Naive thymus-derived CD4-positive, alpha-beta T cell (primary cell): Measurements from ENCODE around the gene DNAJB13. TPM values are rescaled to one million over a fixed set of nuclear protein-coding genes. Genes with fewer than 3 reads are reported as not detected.

Source experiments
- ATAC-seq: fragments of 150-1000 bp; cut with Tn5 transposase; 2 replicates; pipeline ENCODE4 v1.10.0; 2021; ENCODE audit warnings: mild to moderate bottlenecking, moderate library complexity
- CTCF ChIA-PET: fragments of 350-600 bp; sonication (Branson Sonifier 250); formaldehyde crosslinking; loops from one replicate; lab custom pipeline; 2021; ENCODE audit warnings: antibody characterized with exemption; lab: Charles Lee
- POLR2A ChIA-PET: fragments of 350-600 bp; sonication (Branson Sonifier 250); formaldehyde crosslinking; loops from one replicate; lab custom pipeline; 2021; ENCODE audit warnings: antibody characterized with exemption, inconsistent platforms; lab: Charles Lee
- DNase-seq, 9 donors: peaks; one replicate each; pipeline versions ENCODE4 v3.0.0 to v3.0.0-alpha.2; 2020 to 2022; ENCODE audit warnings: mixed read lengths in 1 of 9
- H3K27ac ChIP-seq: one replicate; pipeline ENCODE4 v1.7.0; 2013; ENCODE audit warnings: mild to moderate bottlenecking, low read depth, low read length, moderate library complexity
- H3K27me3 ChIP-seq, 2 donors: one replicate each; pipeline ENCODE4 v1.7.0; 2013; ENCODE audit warnings: low read length in 2 of 2, mild to moderate bottlenecking in 2 of 2, moderate library complexity in 2 of 2; ENCODE audit not compliant: control insufficient read depth in 2 of 2, insufficient read depth in 2 of 2
- H3K36me3 ChIP-seq, 3 experiments: 1 replicate in 2 of 3; 2 replicates in 1 of 3; pipeline ENCODE4 v1.7.0; 2013; ENCODE audit warnings: low read length in 3 of 3, mild to moderate bottlenecking in 3 of 3, moderate library complexity in 1 of 3; ENCODE audit not compliant: insufficient read depth in 3 of 3, control insufficient read depth in 2 of 3
- H3K4me1 ChIP-seq, 2 donors: one replicate each; pipeline ENCODE4 v1.7.0; 2013; ENCODE audit warnings: low read length in 2 of 2, mild to moderate bottlenecking in 2 of 2, moderate library complexity in 1 of 2; ENCODE audit not compliant: control insufficient read depth in 2 of 2, insufficient read depth in 2 of 2
- H3K4me3 ChIP-seq: 2 replicates; pipeline ENCODE4 v1.7.0; 2013; ENCODE audit warnings: mild to moderate bottlenecking, low read length
- H3K9me3 ChIP-seq, 3 experiments: 1 replicate in 2 of 3; 2 replicates in 1 of 3; pipeline ENCODE4 v1.7.0; 2013; ENCODE audit warnings: low read length in 3 of 3; ENCODE audit not compliant: control insufficient read depth in 2 of 3
- H3K27ac Mint-ChIP-seq, 9 donors: one replicate each; pipeline ENCODE4 v1.8.0; 2020 to 2022; ENCODE audit warnings: mixed read lengths in 9 of 9, mild to moderate bottlenecking in 8 of 9, moderate library complexity in 5 of 9, inconsistent platforms in 2 of 9
- H3K27me3 Mint-ChIP-seq, 5 donors: one replicate each; pipeline ENCODE4 v1.8.0; 2021 to 2022; ENCODE audit warnings: mixed read lengths in 5 of 5, mild to moderate bottlenecking in 1 of 5
- H3K36me3 Mint-ChIP-seq, 5 donors: one replicate each; pipeline ENCODE4 v1.8.0; 2020 to 2022; ENCODE audit warnings: mixed read lengths in 5 of 5, mild to moderate bottlenecking in 3 of 5, inconsistent platforms in 1 of 5
- H3K4me1 Mint-ChIP-seq, 7 donors: one replicate each; pipeline ENCODE4 v1.8.0; 2020 to 2022; ENCODE audit warnings: mixed read lengths in 7 of 7, mild to moderate bottlenecking in 3 of 7, inconsistent platforms in 1 of 7
- H3K4me3 Mint-ChIP-seq, 10 donors: one replicate each; pipeline ENCODE4 v1.8.0; 2020 to 2022; ENCODE audit warnings: mild to moderate bottlenecking in 10 of 10, mixed read lengths in 10 of 10, moderate library complexity in 6 of 10, inconsistent platforms in 2 of 10
- H3K9me3 Mint-ChIP-seq, 11 donors: one replicate each; pipeline ENCODE4 v1.8.0; 2020 to 2022; ENCODE audit warnings: mixed read lengths in 11 of 11, mild to moderate bottlenecking in 4 of 11, inconsistent platforms in 1 of 11, moderate library complexity in 1 of 11
- intact Hi-C, 2 donors: fragments of 100-400 bp; cut with micrococcal nuclease; formaldehyde crosslinking; loops; one replicate each; pipeline ENCODE4 v1.15.1; 2023
- polyA plus RNA-seq, 2 donors: library from polyadenylated mRNA; unstranded; fragments of 300-500 nt; fragmentation: Illumina TruSeq; gene quantifications; one replicate each; pipeline ENCODE4 v1.2.3, GENCODE V29; 2021
- total RNA-seq, 6 experiments: library from RNA in 5 of 6; stranded (reverse) in 5 of 6; gene quantifications; 1 replicate in 5 of 6; 2 replicates in 1 of 6; pipeline ENCODE4 v1.2.3 and lab custom pipeline; 2021 to 2026

The DNAJB13 gene
- total and polyA plus RNA-seq, 7 experiments from 2014 or later, result 0.19 to 0.73 (median 0.44) TPM; not detected in 1

DNA sequence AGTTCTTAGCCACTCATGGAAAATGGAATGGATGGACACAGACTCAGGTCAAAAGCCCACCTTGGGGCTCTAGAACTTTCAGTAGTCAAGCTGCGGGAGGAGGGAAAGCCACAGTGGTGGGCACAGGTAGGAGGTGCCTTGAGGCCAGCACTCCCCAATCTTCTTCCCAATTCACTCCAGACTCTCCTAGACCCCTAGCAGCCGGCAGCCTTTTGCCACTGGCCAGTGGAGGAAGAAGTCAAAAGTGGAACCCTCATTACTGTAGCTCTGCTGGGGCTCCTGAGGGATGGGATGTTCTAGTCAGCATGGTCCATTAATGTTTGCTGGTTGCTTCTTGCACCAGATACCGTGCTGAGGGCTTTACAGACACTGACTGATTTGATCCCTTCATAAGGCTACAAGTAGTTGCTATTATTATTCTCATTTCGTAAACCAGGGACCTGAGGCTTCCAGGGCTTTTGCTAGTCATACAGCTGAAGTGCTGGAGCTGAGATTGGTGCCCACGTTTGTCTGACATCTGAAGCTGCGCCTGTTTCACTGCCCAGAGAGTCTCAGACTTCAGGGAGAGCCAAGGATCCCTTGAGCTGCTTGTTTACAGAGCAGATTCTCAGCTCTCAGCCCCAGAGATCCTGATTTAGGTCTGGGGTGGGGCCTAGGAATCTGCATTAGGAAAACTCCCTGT lies 57.0 kb downstream of the DNAJB13 start:
- Histone ChIP-seq H3K36me3 (peaks cover 0 to 9% (median 0%) of the 10 kb centered on the region in 3 experiments), H3K4me3 (no peak overlapping the region), H3K4me1 (peaks cover 88 to 90% of the 10 kb centered on the region in 2 donors), H3K9me3 (no peaks in the 10 kb centered on the region), H3K27me3 (no peaks in the 10 kb centered on the region), H3K27ac (peak overlapping the region; percentile 48)
- no peaks in the 10 kb centered on the region for H3K27me3 Mint-ChIP-seq
- intact Hi-C loops, result no loop called here
- ChIA-PET CTCF (interaction anchor here (0.9 to 1.8 kb wide), 2 partner anchors 27 to 44 kb away, joined by 3 to 5 read pairs; no protein-coding TSS in a partner anchor), POLR2A (interaction anchor here (0.7 to 13.4 kb wide), 5 partner anchors 8 to 40 kb away, joined by 3 to 237 read pairs (median 21); partner anchors contain the start of gene UCP2)
- DNase-seq (no peak), ATAC-seq (no peak)
- H3K4me3 Mint-ChIP-seq, result peak overlapping the region in 5 of 10 donors; percentile 32 to 74 (median 43)
- peaks cover 5 to 21% (median 5%) of the 10 kb centered on the region in 5 donors for H3K36me3 Mint-ChIP-seq
- peak overlapping the region; percentile 76 to 96 (median 89) for H3K27ac Mint-ChIP-seq
- no peaks in the 10 kb centered on the region for H3K9me3 Mint-ChIP-seq
- H3K4me1 Mint-ChIP-seq, result peaks cover 56 to 99% (median 95%) of the 10 kb centered on the region in 7 donors

DNA sequence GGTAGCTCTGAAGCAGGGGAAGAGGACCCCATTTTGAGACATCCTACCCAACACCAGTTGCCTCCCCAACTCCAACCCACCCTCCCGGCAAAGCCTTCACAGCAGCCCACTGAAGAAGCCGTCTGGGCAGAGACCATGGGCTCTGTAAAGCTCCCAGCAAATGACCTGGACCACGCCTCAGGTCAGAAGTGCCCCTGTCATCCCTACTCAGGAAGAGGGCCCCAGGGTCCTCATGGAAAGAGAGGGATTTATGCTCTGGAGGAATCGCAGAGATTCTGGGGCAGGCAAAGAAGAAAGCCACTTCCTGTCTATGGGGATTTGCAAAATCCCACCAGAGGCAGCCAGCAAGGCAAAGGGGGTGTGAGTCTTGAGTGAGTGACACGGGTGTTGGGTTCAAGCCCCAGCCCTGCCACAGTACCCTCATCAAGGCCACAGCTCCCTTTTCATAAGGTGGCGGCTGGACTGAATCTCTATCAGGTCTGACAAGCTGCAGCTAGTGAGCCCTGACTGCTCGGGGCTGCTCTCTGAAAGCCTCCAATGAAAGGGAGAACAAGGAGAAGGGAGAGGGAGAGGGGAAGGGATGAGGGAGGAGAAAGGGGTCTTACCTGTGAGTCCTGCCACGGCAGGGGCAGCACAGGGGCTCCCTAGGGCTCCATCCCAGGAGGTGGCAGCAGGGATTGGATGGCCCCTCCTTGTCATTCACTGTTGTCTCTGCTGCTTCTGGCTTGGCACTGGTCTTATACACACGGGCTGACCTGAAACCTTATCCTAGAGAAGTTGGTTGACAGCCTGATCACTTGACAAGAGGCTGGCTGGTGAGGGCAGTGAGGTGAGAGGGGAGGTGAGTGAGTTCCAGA lies 57.8 kb downstream of the DNAJB13 start, which contains the start of gene UCP3:
UCP3 (minus strand) TSS at position 713 of the 857 bp plus-strand sequence. CDS start 2,043 bp downstream, outside the sequence.
- Mint-ChIP-seq H3K4me1 (peaks cover 51 to 99% (median 89%) of the 10 kb centered on the region in 7 donors), H3K36me3 (peaks cover 0 to 16% (median 0%) of the 10 kb centered on the region in 5 donors), H3K27me3 (no peaks in the 10 kb centered on the region), H3K4me3 (peak within 1 kb of the TSS in 8 of 10 donors; percentile 23 to 76 (median 60)), H3K27ac (peak within 1 kb of the TSS; percentile 90 to 98 (median 94)), H3K9me3 (no peaks in the 10 kb centered on the region)
- H3K4me3 ChIP-seq, result no peak within 1 kb of the TSS
- DNase-seq (no peak), ATAC-seq (no peak)
- H3K4me1 ChIP-seq, result peaks cover 95 to 96% of the 10 kb centered on the region in 2 donors
- ChIA-PET POLR2A (interaction anchor here (0.7 to 13.4 kb wide), 5 partner anchors 13 to 43 kb away, joined by 4 to 237 read pairs (median 21); partner anchors contain the start of gene UCP2), CTCF (interaction anchor here (0.9 to 1.8 kb wide), 2 partner anchors 28 to 44 kb away, joined by 3 to 5 read pairs; no protein-coding TSS in a partner anchor)
- H3K9me3 ChIP-seq, result no peaks in the 10 kb centered on the region
- H3K36me3 ChIP-seq, result peaks cover 0 to under 1% (median 0%) of the 10 kb centered on the region in 3 experiments
- peak within 1 kb of the TSS; percentile 61 for H3K27ac ChIP-seq
- H3K27me3 ChIP-seq, result no peaks in the 10 kb centered on the region
- intact Hi-C loops, result no loop called here

DNA sequence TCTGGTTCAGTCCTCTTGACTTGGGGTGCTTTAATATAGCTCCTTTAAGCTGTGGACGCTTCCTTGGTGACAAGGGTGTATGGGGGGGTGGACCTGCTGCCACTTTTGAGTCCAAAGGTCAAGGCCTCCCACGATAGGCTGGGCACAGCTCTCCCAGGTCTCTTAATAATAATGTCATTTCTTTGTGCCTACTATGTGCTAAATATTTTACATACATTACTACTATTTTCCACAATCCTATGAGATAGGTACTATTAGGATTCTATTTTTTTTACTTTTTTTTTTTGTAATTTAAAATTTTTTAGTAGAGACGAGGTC lies 58.4 kb downstream of the DNAJB13 start:
- ChIA-PET CTCF (no interaction called here), POLR2A (interaction anchor here (0.6 to 13.4 kb wide), 6 partner anchors 14 to 49 kb away, joined by 3 to 237 read pairs (median 13); partner anchors contain the start of gene UCP2)
- H3K9me3 Mint-ChIP-seq, result no peaks in the 10 kb centered on the region
- Histone ChIP-seq H3K9me3 (no peaks in the 10 kb centered on the region), H3K27ac (peak overlapping the region; percentile 48), H3K4me3 (no peak overlapping the region), H3K36me3 (no peaks in the 10 kb centered on the region), H3K4me1 (peaks cover 92 to 95% of the 10 kb centered on the region in 2 donors), H3K27me3 (no peaks in the 10 kb centered on the region)
- peaks cover 0 to 12% (median 0%) of the 10 kb centered on the region in 5 donors for H3K36me3 Mint-ChIP-seq
- H3K4me1 Mint-ChIP-seq, result peaks cover 48 to 99% (median 87%) of the 10 kb centered on the region in 7 donors
- DNase-seq (no peak), ATAC-seq (no peak)
- peak overlapping the region; percentile 76 to 96 (median 89) for H3K27ac Mint-ChIP-seq
- peak overlapping the region in 6 of 10 donors; percentile 23 to 66 (median 38) for H3K4me3 Mint-ChIP-seq
- intact Hi-C loops, result no loop called here
- H3K27me3 Mint-ChIP-seq, result no peaks in the 10 kb centered on the region

DNA sequence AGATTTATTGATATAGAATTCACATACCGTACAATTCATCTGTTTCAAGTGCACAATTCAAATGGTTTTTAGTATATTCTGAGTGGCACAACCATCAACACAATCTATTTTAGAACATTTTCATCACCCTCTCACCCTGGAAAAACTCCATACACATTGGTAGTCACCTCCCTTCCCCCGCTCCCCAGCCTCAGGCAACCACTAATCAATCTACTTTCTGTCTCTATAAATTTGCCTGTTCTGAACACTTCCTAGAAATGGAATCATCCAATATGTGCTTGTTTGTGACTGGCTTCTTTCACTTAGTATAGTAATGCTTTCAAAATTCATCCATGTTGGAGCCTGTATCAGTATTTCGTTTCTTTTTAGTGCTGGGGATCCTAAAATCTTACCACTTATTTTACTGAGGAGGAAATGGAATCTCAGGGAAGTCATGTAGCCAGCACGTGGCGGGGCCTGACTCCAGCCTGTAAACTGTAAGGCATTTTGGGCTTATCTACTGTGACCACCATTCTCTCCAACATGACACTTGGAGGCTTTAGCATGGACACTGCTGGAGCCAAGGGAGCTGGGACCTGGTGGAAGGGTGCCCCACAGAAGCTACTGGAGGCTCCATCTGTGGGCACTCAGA lies 59.0 kb downstream of the DNAJB13 start:
- DNase-seq, result no peak
- H3K27ac ChIP-seq, result peak overlapping the region; percentile 61
- POLR2A ChIA-PET, result interaction anchor here (0.6 to 14.0 kb wide), 10 partner anchors 10 to 49 kb away, joined by 3 to 237 read pairs (median 6); partner anchors contain the start of gene UCP2

DNA sequence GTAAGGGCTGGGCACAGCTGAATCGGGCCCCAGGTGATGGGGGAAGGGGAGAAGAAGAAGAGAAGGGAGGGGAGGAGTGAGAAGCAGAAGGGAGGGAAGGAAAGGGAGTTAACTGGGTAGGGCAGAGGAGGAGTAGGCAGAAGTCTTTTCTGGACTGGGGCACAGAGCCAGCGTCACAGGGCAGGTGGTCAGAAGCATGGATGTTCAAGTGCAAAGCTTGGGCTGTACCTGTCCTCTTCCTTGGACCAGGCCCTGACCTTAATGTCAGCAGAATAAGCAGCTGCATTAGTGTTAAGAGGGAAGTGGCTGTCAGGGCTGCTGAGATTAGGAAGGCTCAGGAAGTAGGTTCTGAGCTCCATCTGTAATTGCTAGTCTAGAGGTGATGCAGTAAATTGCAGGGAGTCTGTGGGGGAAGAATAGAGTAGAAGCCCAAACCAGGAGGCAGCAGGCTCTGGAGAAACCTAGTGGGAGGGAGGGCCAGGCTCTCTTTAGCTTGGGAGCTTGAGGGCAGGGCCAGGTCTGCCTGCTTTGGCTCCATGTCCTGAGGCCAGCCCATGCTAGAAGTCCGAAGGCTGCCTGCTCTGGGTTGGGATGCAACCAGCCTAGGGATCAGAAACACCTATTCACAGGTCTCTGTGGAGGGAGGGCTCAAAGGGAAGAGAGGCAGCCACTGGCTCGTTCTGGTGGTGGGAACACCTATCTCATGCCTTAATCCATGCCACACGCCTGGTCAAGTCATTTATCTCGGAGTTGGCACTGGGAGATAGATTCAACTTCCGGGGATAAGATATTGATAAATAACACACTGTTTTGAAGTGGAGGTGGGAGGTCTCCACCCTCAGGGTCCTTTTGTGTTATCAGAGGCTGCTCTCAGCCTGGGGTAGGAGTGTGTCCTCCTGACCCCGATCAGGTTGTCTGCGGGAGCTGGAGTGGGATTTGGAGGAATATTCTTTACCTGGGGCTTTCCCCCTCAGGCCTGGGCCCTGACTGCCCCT lies 59.8 kb downstream of the DNAJB13 start:
- Mint-ChIP-seq H3K27ac (peak overlapping the region; percentile 80 to 98 (median 94)), H3K27me3 (no peaks in the 10 kb centered on the region), H3K9me3 (no peaks in the 10 kb centered on the region), H3K4me1 (peaks cover 47 to 99% (median 87%) of the 10 kb centered on the region in 7 donors), H3K36me3 (peaks cover 0 to 17% (median 0%) of the 10 kb centered on the region in 5 donors), H3K4me3 (peak overlapping the region; percentile 55 to 81 (median 72))
- Histone ChIP-seq H3K27ac (peak overlapping the region; percentile 61), H3K27me3 (no peaks in the 10 kb centered on the region), H3K4me3 (no peak overlapping the region), H3K4me1 (peaks cover 89 to 96% of the 10 kb centered on the region in 2 donors), H3K36me3 (no peaks in the 10 kb centered on the region), H3K9me3 (no peaks in the 10 kb centered on the region)
- intact Hi-C loops, result loop anchor here (1.0 to 2.0 kb wide), 6 partner anchors 15 to 46 kb away; no protein-coding TSS in a partner anchor
- DNase-seq (peak in 1 of 9 donors; percentile 20), ATAC-seq (no peak)
- ChIA-PET CTCF (interaction anchor here (0.5 to 1.4 kb wide), 7 partner anchors 8 to 216 kb away, joined by 3 to 9 read pairs (median 4); no protein-coding TSS in a partner anchor), POLR2A (interaction anchor here (1.1 to 14.0 kb wide), 8 partner anchors 8 to 44 kb away, joined by 3 to 237 read pairs (median 8); partner anchors contain the start of gene UCP2)

More for the DNA sequence above, 59.0 kb downstream of the DNAJB13 start:
- intact Hi-C loops, result loop anchor here in 1 of 2 donors (1.0 to 2.0 kb wide), 2 partner anchors 15 to 45 kb away; no protein-coding TSS in a partner anchor
- Mint-ChIP-seq H3K36me3 (peaks cover 0 to 12% (median 0%) of the 10 kb centered on the region in 5 donors), H3K4me3 (peak overlapping the region in 7 of 10 donors; percentile 52 to 81 (median 68)), H3K27ac (peak overlapping the region; percentile 80 to 98 (median 94)), H3K4me1 (peaks cover 47 to 99% (median 87%) of the 10 kb centered on the region in 7 donors), H3K9me3 (no peaks in the 10 kb centered on the region), H3K27me3 (no peaks in the 10 kb centered on the region)
- H3K4me1 ChIP-seq, result peaks cover 88 to 95% of the 10 kb centered on the region in 2 donors
- ATAC-seq, result no peak
- H3K36me3 ChIP-seq, result no peaks in the 10 kb centered on the region
- no peaks in the 10 kb centered on the region for H3K9me3 ChIP-seq
- no peaks in the 10 kb centered on the region for H3K27me3 ChIP-seq
- H3K4me3 ChIP-seq, result no peak overlapping the region
- CTCF ChIA-PET, result interaction anchor here (0.5 to 1.4 kb wide), 4 partner anchors 15 to 216 kb away, joined by 3 to 4 read pairs (median 4); no protein-coding TSS in a partner anchor
